ENCODE measurements around the gene MCOLN2. TPM values are rescaled to one million over a fixed set of nuclear protein-coding genes. Genes with fewer than 3 reads are reported as not detected.

MCOLN2 gene
- total RNA-seq, 2 experiments from 2014 or later, result 104 to 188 TPM

DNA sequence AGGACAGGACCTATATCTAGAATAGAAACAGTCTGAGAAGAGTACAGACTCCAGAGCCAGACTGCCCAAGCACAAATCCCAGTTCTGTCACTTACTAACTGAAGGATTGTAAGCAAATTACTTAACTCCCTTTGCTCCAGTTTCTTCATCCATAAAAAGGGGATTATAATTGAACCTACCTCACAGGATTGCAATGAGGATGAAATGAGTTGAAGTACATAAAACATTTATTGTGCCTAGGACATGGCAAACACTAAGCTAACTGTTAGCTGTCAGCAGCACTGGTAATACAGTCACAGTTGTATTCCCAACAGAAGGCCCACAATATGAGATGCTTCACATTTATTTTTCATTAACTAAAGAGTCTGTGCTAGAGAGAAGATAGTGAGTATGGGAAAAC is 33.9 kb downstream of the MCOLN2 start:
- no peak for DNase-seq (ENCODE audit: low spot score)
- Histone ChIP-seq H2AFZ (ENCODE audit: low read length) (no peak overlapping the region), H4K20me1 (ENCODE audit: insufficient read depth, low read length) (no peaks in the 10 kb centered on the region), H3K27ac (ENCODE audit: low read depth, low read length, poor library complexity, severe bottlenecking) (no peak overlapping the region), H3K4me2 (ENCODE audit: low read length) (no peak overlapping the region), H3K9me3 (ENCODE audit: low read length) (no peaks in the 10 kb centered on the region), H3K36me3 (ENCODE audit: insufficient read depth, low read length) (peaks cover 84% of the 10 kb centered on the region), H3K4me3 (ENCODE audit: low read depth, low read length, poor library complexity, severe bottlenecking) (no peak overlapping the region), H3K9me2 (ENCODE audit: insufficient read depth, low read length) (no peaks in the 10 kb centered on the region), H3K4me1 (ENCODE audit: insufficient read depth, low read length, poor library complexity, severe bottlenecking) (no peaks in the 10 kb centered on the region), H3K79me2 (ENCODE audit: insufficient read depth, low read depth, low read length) (peaks cover 5% of the 10 kb centered on the region; the same call in 1 of the 2 replicates)
- intact Hi-C loops (cut with micrococcal nuclease; ENCODE audit: unreplicated experiment), result no loop called here
- BruUV-seq (replicated peaks), result no TSS peak
- TF ChIP-seq EZH2phosphoT487 (IDR thresholded peaks at IDR 0.05; ENCODE audit: borderline replicate concordance, low read depth, low read length), result no peak
- TF ChIP-seq CTCF (conservative IDR thresholded peaks at IDR 0.05; ENCODE audit: low read length), result no peak
- ChIA-PET POLR2A (interaction anchor here (0.6 kb wide), 1 partner anchor 10 kb away, joined by 4 read pairs; no protein-coding TSS in a partner anchor), CTCF (ENCODE audit: unreplicated experiment) (no interaction called here)

GRCh38 chr1:84961316-84961715 is 35.6 kb downstream of the MCOLN2 start:
- Histone ChIP-seq H4K20me1 (ENCODE audit: insufficient read depth, low read length) (no peaks in the 10 kb centered on the region), H3K27ac (ENCODE audit: low read depth, low read length, poor library complexity, severe bottlenecking) (no peak overlapping the region), H2AFZ (ENCODE audit: low read length) (no peak overlapping the region), H3K79me2 (ENCODE audit: insufficient read depth, low read depth, low read length) (peaks cover 2% of the 10 kb centered on the region; the same call in 1 of the 2 replicates), H3K4me3 (ENCODE audit: low read depth, low read length, poor library complexity, severe bottlenecking) (no peak overlapping the region), H3K4me2 (ENCODE audit: low read length) (no peak overlapping the region), H3K36me3 (ENCODE audit: insufficient read depth, low read length) (peaks cover 93% of the 10 kb centered on the region), H3K9me2 (ENCODE audit: insufficient read depth, low read length) (no peaks in the 10 kb centered on the region), H3K9me3 (ENCODE audit: low read length) (no peaks in the 10 kb centered on the region), H3K4me1 (ENCODE audit: insufficient read depth, low read length, poor library complexity, severe bottlenecking) (no peaks in the 10 kb centered on the region)
- CTCF ChIA-PET (ENCODE audit: unreplicated experiment), result no interaction called here
- DNase-seq (ENCODE audit: low spot score), result no peak
- BruUV-seq (replicated peaks), result no TSS peak
- POLR2A ChIA-PET, result interaction anchor here (0.6 kb wide), 1 partner anchor 199 kb away, joined by 3 read pairs; no protein-coding TSS in a partner anchor
- TF ChIP-seq EZH2phosphoT487 (IDR thresholded peaks at IDR 0.05; ENCODE audit: borderline replicate concordance, low read depth, low read length) (no peak), CTCF (conservative IDR thresholded peaks at IDR 0.05; ENCODE audit: low read length) (no peak)
- intact Hi-C loops (cut with micrococcal nuclease; ENCODE audit: unreplicated experiment), result no loop called here

DNA sequence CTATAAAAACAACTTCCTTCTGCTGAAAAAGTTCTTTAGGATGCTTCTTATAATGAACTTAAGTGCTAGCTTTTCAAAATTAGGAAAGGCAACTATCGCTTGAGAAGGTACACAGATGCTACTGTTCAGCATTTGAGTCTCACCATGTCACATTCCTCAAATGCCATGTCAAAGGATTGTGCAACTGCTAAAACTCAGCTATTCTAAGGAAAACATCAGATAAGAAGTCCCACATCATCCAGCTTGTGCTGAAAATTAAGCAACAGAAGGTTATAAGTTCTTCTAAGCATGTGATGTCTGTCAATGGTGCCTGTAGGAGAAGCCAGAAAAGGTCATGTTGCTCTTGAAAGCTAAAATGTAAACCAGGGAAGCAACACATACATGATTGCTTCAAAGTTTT is 36.5 kb downstream of the MCOLN2 start:
- Histone ChIP-seq H3K4me1 (ENCODE audit: insufficient read depth, low read length, poor library complexity, severe bottlenecking) (no peaks in the 10 kb centered on the region), H3K79me2 (ENCODE audit: insufficient read depth, low read depth, low read length) (no peaks in the 10 kb centered on the region), H3K9me2 (ENCODE audit: insufficient read depth, low read length) (no peaks in the 10 kb centered on the region), H3K4me2 (ENCODE audit: low read length) (no peak overlapping the region), H2AFZ (ENCODE audit: low read length) (no peak overlapping the region), H3K27ac (ENCODE audit: low read depth, low read length, poor library complexity, severe bottlenecking) (no peak overlapping the region), H4K20me1 (ENCODE audit: insufficient read depth, low read length) (no peaks in the 10 kb centered on the region), H3K4me3 (ENCODE audit: low read depth, low read length, poor library complexity, severe bottlenecking) (no peak overlapping the region), H3K9me3 (ENCODE audit: low read length) (no peaks in the 10 kb centered on the region), H3K36me3 (ENCODE audit: insufficient read depth, low read length) (peaks cover 98% of the 10 kb centered on the region)
- CTCF ChIA-PET (ENCODE audit: unreplicated experiment), result interaction anchor here (1.1 kb wide), 1 partner anchor 12 kb away, joined by 3 read pairs; no protein-coding TSS in a partner anchor
- no peak for TF ChIP-seq EZH2phosphoT487 (IDR thresholded peaks at IDR 0.05; ENCODE audit: borderline replicate concordance, low read depth, low read length)
- no peak for TF ChIP-seq CTCF (conservative IDR thresholded peaks at IDR 0.05; ENCODE audit: low read length)
- POLR2A ChIA-PET, result interaction anchor here (0.9 to 1.7 kb wide), 5 partner anchors 8 to 294 kb away, joined by 3 to 4 read pairs (median 4); no protein-coding TSS in a partner anchor
- no TSS peak for BruUV-seq (replicated peaks)
- DNase-seq (ENCODE audit: low spot score), result no peak
- intact Hi-C loops (cut with micrococcal nuclease; ENCODE audit: unreplicated experiment), result no loop called here
